ENCODE measurements around the gene KRAS.

KRAS gene

GRCh38 chr12:25256005-25256404, 5.3 kb upstream of the KRAS start:
- no peak for DNase-seq (ENCODE audit: low read depth)

- no peak for DNase-seq (ENCODE audit: low read depth)
These were observed 3.6 kb upstream of the KRAS start for GRCh38 chr12:25254271-25254880.

GRCh38 chr12:25253371-25254068, 2.8 kb upstream of the KRAS start:
- DNase-seq (ENCODE audit: low read depth), result no peak

GRCh38 chr12:25252946-25253345, 2.2 kb upstream of the KRAS start:
- no peak for DNase-seq (ENCODE audit: low read depth)

GRCh38 chr12:25251769-25252168, 1.0 kb upstream of the KRAS start:
- DNase-seq (ENCODE audit: low read depth), result no peak

GRCh38 chr12:25249931-25250738, 594 bp downstream of the KRAS start:
- peak; percentile 13 for DNase-seq (ENCODE audit: low read depth)

- no peak for DNase-seq (ENCODE audit: low read depth)
These were observed 2.0 kb downstream of the KRAS start for GRCh38 chr12:25248732-25249131.

GRCh38 chr12:25248137-25248536, 2.6 kb downstream of the KRAS start:
- no peak for DNase-seq (ENCODE audit: low read depth)

GRCh38 chr12:25245491-25245890, 5.2 kb downstream of the KRAS start:
- no peak for DNase-seq (ENCODE audit: low read depth)

- no peak for DNase-seq (ENCODE audit: low read depth)
These were observed 7.1 kb downstream of the KRAS start for GRCh38 chr12:25243680-25243990.

GRCh38 chr12:25242981-25243679, 7.6 kb downstream of the KRAS start:
- no peak for DNase-seq (ENCODE audit: low read depth)

GRCh38 chr12:25241167-25242020, 9.3 kb downstream of the KRAS start:
- DNase-seq (ENCODE audit: low read depth), result no peak

- no peak for DNase-seq (ENCODE audit: low read depth)
These were observed 14.1 kb downstream of the KRAS start for GRCh38 chr12:25236626-25237025.

GRCh38 chr12:25236190-25236589, 14.5 kb downstream of the KRAS start:
- DNase-seq (ENCODE audit: low read depth), result no peak

GRCh38 chr12:25213338-25213737, 37.4 kb downstream of the KRAS start:
- DNase-seq (ENCODE audit: low read depth), result no peak

GRCh38 chr12:25208554-25208953, 42.2 kb downstream of the KRAS start:
- DNase-seq (ENCODE audit: low read depth), result no peak

GRCh38 chr12:25207846-25208245, 42.9 kb downstream of the KRAS start:
- DNase-seq (ENCODE audit: low read depth), result no peak

- DNase-seq (ENCODE audit: low read depth), result no peak
These were observed 43.3 kb downstream of the KRAS start for GRCh38 chr12:25207411-25207810.

- no peak for DNase-seq (ENCODE audit: low read depth)
These were observed 48.6 kb downstream of the KRAS start for GRCh38 chr12:25202137-25202536.

- DNase-seq (ENCODE audit: low read depth), result no peak
These were observed 50.0 kb downstream of the KRAS start for GRCh38 chr12:25200703-25201102.

- no peak for DNase-seq (ENCODE audit: low read depth)
These were observed 53.1 kb downstream of the KRAS start for GRCh38 chr12:25197608-25198007.
